Neural progenitor cell (in vitro differentiated cells): ENCODE measurements around the gene LIG4.

Experiments used
- EZH2 ChIP-seq: fragments of 200-600 bp; sonication (generic); IDR thresholded peaks from 2 replicates; pipeline ENCODE4 v1.6.1; 2017; ENCODE audit warnings: antibody characterized with exemption, mild to moderate bottlenecking, moderate library complexity
- TF ChIP-seq, protein P1 (sequence below): fragments of 200-600 bp; sonication (generic); IDR thresholded peaks from 2 replicates; pipeline ENCODE4 v1.5.1; 2017; ENCODE audit warnings: antibody characterized with exemption, mild to moderate bottlenecking

DNA sequence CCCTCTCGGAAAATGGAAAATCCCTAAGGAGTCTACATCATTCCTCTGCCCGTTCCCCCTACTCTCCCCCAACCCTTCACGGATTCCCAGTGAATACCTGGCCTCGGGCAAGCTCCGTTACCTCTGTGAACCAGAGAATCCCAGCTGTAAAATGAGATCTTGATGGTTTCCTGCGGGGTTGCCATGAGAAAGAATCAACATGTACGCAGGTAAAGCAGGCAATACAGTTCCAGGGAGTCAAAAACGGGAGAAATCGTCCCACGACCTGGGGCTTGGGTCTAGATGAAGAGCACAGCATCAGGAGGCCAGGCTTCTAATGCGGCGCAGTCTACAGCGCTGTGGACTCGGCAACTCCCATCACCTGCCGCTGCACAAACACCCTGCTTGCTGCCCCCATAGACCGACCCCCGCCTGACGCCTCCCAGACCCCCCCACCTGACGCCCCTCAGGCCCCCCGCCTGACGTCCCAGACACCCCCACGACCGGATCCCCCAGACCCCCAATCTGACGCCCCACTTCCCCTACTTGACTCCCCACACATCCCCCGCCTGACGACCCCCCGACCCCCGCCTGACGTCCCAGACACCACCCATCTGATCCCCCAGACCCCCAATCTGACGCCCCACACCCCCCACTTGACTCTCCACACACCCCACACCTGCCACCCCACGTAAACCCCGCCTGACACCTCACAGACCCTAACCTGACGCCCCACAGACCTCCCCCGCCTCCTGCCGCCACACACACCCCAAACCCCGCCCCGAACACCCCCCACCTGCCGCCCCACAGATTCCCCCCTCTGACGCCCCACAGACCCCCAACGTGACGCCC is 680 bp downstream of the LIG4 start:
- TF ChIP-seq EZH2: no peak
- TF ChIP-seq, protein P1, sequence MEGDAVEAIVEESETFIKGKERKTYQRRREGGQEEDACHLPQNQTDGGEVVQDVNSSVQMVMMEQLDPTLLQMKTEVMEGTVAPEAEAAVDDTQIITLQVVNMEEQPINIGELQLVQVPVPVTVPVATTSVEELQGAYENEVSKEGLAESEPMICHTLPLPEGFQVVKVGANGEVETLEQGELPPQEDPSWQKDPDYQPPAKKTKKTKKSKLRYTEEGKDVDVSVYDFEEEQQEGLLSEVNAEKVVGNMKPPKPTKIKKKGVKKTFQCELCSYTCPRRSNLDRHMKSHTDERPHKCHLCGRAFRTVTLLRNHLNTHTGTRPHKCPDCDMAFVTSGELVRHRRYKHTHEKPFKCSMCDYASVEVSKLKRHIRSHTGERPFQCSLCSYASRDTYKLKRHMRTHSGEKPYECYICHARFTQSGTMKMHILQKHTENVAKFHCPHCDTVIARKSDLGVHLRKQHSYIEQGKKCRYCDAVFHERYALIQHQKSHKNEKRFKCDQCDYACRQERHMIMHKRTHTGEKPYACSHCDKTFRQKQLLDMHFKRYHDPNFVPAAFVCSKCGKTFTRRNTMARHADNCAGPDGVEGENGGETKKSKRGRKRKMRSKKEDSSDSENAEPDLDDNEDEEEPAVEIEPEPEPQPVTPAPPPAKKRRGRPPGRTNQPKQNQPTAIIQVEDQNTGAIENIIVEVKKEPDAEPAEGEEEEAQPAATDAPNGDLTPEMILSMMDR: no peak
